HG02623 (cell line): Measurements from ENCODE around the gene USF1.
"Not testable (repeated sequence)": the region's sequence is repeated elsewhere in the genome, so short reads cannot be mapped to it uniquely, and the experiment has no call there.

Experiments used
- ATAC-seq: cut with Tn5 transposase; IDR thresholded peaks from one replicate; pipeline ENCODE4 v1.9.1; 2021; ENCODE audit warnings: moderate library complexity; ENCODE audit not compliant: unreplicated experiment

USF1 gene

DNA sequence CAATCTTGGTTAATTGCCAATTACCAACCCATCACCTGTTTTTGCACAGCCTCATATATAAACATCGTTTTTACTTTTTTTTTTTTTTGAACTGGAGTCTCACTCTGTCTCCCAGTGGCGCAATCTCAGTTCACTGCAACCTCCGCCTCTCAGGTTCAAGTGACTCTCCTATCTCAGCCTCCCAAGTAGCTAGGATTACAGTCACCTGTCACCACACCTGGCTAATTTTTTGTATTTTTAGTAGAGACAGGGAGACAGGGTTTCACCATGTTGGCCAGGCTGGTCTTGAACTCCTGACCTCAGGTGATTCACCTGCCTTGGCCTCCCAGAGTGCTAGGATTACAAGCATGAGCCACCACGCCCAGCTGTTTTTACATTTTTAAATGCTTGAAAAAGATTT lies 53.7 kb downstream of the USF1 start:
- not testable (repeated sequence) for ATAC-seq
